ENCODE measurements around the gene LGALS4.
"Not testable (repeated sequence)": the region's sequence is repeated elsewhere in the genome, so short reads cannot be mapped to it uniquely, and the experiment has no call there.

The LGALS4 gene

GRCh38 chr19:38819231-38819920 is 6.6 kb upstream of the LGALS4 start:
- Histone ChIP-seq H3K27me3 (ENCODE audit: control insufficient read depth, insufficient read depth, low read length, poor library complexity, severe bottlenecking) (no peaks in the 10 kb centered on the region), H3K4me3 (ENCODE audit: insufficient read depth, low read depth, low read length) (no peak overlapping the region), H3K36me3 (ENCODE audit: control insufficient read depth, insufficient read depth, low read length) (peaks cover 5% of the 10 kb centered on the region), H3K27ac (ENCODE audit: insufficient read depth, low read depth, low read length, poor library complexity, severe bottlenecking) (no peak overlapping the region), H3K4me1 (ENCODE audit: control insufficient read depth, insufficient read depth, low read length) (no peaks in the 10 kb centered on the region), H3K9me3 (ENCODE audit: control insufficient read depth, low read length) (no peaks in the 10 kb centered on the region)
- WGBS, 2 experiments: 92% methylated on average over 13 of the region's 13 CpGs

- Histone ChIP-seq H3K4me3 (ENCODE audit: insufficient read depth, low read depth, low read length) (no peak overlapping the region), H3K27me3 (ENCODE audit: control insufficient read depth, insufficient read depth, low read length, poor library complexity, severe bottlenecking) (no peaks in the 10 kb centered on the region), H3K36me3 (ENCODE audit: control insufficient read depth, insufficient read depth, low read length) (peaks cover 5% of the 10 kb centered on the region), H3K4me1 (ENCODE audit: control insufficient read depth, insufficient read depth, low read length) (no peaks in the 10 kb centered on the region), H3K27ac (ENCODE audit: insufficient read depth, low read depth, low read length, poor library complexity, severe bottlenecking) (no peak overlapping the region), H3K9me3 (ENCODE audit: control insufficient read depth, low read length) (no peaks in the 10 kb centered on the region)
- 92 to 94% methylated on average over 15 of the region's 15 CpGs for WGBS, 2 experiments
Measured at GRCh38 chr19:38817081-38817480, 4.3 kb upstream of the LGALS4 start.

- 96 to 97% methylated on average over 18 of the region's 18 CpGs for WGBS, 2 experiments
- no peaks in the 10 kb centered on the region for H3K27me3 ChIP-seq (ENCODE audit: control insufficient read depth, insufficient read depth, low read length, poor library complexity, severe bottlenecking)
- H3K27ac ChIP-seq (ENCODE audit: insufficient read depth, low read depth, low read length, poor library complexity, severe bottlenecking): no peak overlapping the region
- no peaks in the 10 kb centered on the region for H3K9me3 ChIP-seq (ENCODE audit: control insufficient read depth, low read length)
- no peaks in the 10 kb centered on the region for H3K4me1 ChIP-seq (ENCODE audit: control insufficient read depth, insufficient read depth, low read length)
- no peak overlapping the region for H3K4me3 ChIP-seq (ENCODE audit: insufficient read depth, low read depth, low read length)
- peaks cover 5% of the 10 kb centered on the region for H3K36me3 ChIP-seq (ENCODE audit: control insufficient read depth, insufficient read depth, low read length)
Measured at GRCh38 chr19:38816131-38816750, 3.5 kb upstream of the LGALS4 start.

GRCh38 chr19:38815059-38816001 is 2.6 kb upstream of the LGALS4 start:
- Histone ChIP-seq H3K27ac (ENCODE audit: insufficient read depth, low read depth, low read length, poor library complexity, severe bottlenecking) (no peak overlapping the region), H3K9me3 (ENCODE audit: control insufficient read depth, low read length) (no peaks in the 10 kb centered on the region), H3K27me3 (ENCODE audit: control insufficient read depth, insufficient read depth, low read length, poor library complexity, severe bottlenecking) (no peaks in the 10 kb centered on the region), H3K36me3 (ENCODE audit: control insufficient read depth, insufficient read depth, low read length) (peaks cover 5% of the 10 kb centered on the region), H3K4me3 (ENCODE audit: insufficient read depth, low read depth, low read length) (no peak overlapping the region), H3K4me1 (ENCODE audit: control insufficient read depth, insufficient read depth, low read length) (no peaks in the 10 kb centered on the region)
- 94 to 96% methylated on average over 34 of the region's 34 CpGs for WGBS, 2 experiments

GRCh38 chr19:38813932-38814331 is 1.2 kb upstream of the LGALS4 start:
- not testable (repeated sequence) for H3K36me3 ChIP-seq (ENCODE audit: control insufficient read depth, insufficient read depth, low read length); H3K27ac ChIP-seq (ENCODE audit: insufficient read depth, low read depth, low read length, poor library complexity, severe bottlenecking); H3K9me3 ChIP-seq (ENCODE audit: control insufficient read depth, low read length); H3K27me3 ChIP-seq (ENCODE audit: control insufficient read depth, insufficient read depth, low read length, poor library complexity, severe bottlenecking); H3K4me1 ChIP-seq (ENCODE audit: control insufficient read depth, insufficient read depth, low read length); H3K4me3 ChIP-seq (ENCODE audit: insufficient read depth, low read depth, low read length)
- WGBS, 2 experiments: 86 to 100% methylated on average over 1 to 2 of the region's 2 CpGs

- H3K27ac ChIP-seq (ENCODE audit: insufficient read depth, low read depth, low read length, poor library complexity, severe bottlenecking): no peak overlapping the region
- H3K27me3 ChIP-seq (ENCODE audit: control insufficient read depth, insufficient read depth, low read length, poor library complexity, severe bottlenecking): no peaks in the 10 kb centered on the region
- WGBS, 2 experiments: 92 to 97% methylated on average over 6 of the region's 6 CpGs
- H3K36me3 ChIP-seq (ENCODE audit: control insufficient read depth, insufficient read depth, low read length): peaks cover 5% of the 10 kb centered on the region
- H3K4me3 ChIP-seq (ENCODE audit: insufficient read depth, low read depth, low read length): no peak overlapping the region
- no peaks in the 10 kb centered on the region for H3K4me1 ChIP-seq (ENCODE audit: control insufficient read depth, insufficient read depth, low read length)
- H3K9me3 ChIP-seq (ENCODE audit: control insufficient read depth, low read length): no peaks in the 10 kb centered on the region
Measured at GRCh38 chr19:38813323-38813722, 578 bp upstream of the LGALS4 start.

- WGBS, 2 experiments: 90 to 93% methylated on average over 18 of the region's 18 CpGs
- no peak overlapping the region for H3K4me3 ChIP-seq (ENCODE audit: insufficient read depth, low read depth, low read length)
- H3K4me1 ChIP-seq (ENCODE audit: control insufficient read depth, insufficient read depth, low read length): no peaks in the 10 kb centered on the region
- no peaks in the 10 kb centered on the region for H3K9me3 ChIP-seq (ENCODE audit: control insufficient read depth, low read length)
- H3K27ac ChIP-seq (ENCODE audit: insufficient read depth, low read depth, low read length, poor library complexity, severe bottlenecking): no peak overlapping the region
- H3K27me3 ChIP-seq (ENCODE audit: control insufficient read depth, insufficient read depth, low read length, poor library complexity, severe bottlenecking): no peaks in the 10 kb centered on the region
- H3K36me3 ChIP-seq (ENCODE audit: control insufficient read depth, insufficient read depth, low read length): peaks cover 3% of the 10 kb centered on the region
Measured at GRCh38 chr19:38812009-38812840, 520 bp downstream of the LGALS4 start.

- no peaks in the 10 kb centered on the region for H3K36me3 ChIP-seq (ENCODE audit: control insufficient read depth, insufficient read depth, low read length)
- WGBS, 2 experiments: 93 to 94% methylated on average over 7 to 8 of the region's 8 CpGs
- no peaks in the 10 kb centered on the region for H3K27me3 ChIP-seq (ENCODE audit: control insufficient read depth, insufficient read depth, low read length, poor library complexity, severe bottlenecking)
- H3K4me1 ChIP-seq (ENCODE audit: control insufficient read depth, insufficient read depth, low read length): no peaks in the 10 kb centered on the region
- H3K4me3 ChIP-seq (ENCODE audit: insufficient read depth, low read depth, low read length): no peak overlapping the region
- H3K27ac ChIP-seq (ENCODE audit: insufficient read depth, low read depth, low read length, poor library complexity, severe bottlenecking): no peak overlapping the region
- no peaks in the 10 kb centered on the region for H3K9me3 ChIP-seq (ENCODE audit: control insufficient read depth, low read length)
Measured at GRCh38 chr19:38809592-38810252, 3.0 kb downstream of the LGALS4 start.

GRCh38 chr19:38808741-38809140 is 4.0 kb downstream of the LGALS4 start:
- H3K27ac ChIP-seq (ENCODE audit: insufficient read depth, low read depth, low read length, poor library complexity, severe bottlenecking): no peak overlapping the region
- no peak overlapping the region for H3K4me3 ChIP-seq (ENCODE audit: insufficient read depth, low read depth, low read length)
- no peaks in the 10 kb centered on the region for H3K9me3 ChIP-seq (ENCODE audit: control insufficient read depth, low read length)
- H3K27me3 ChIP-seq (ENCODE audit: control insufficient read depth, insufficient read depth, low read length, poor library complexity, severe bottlenecking): no peaks in the 10 kb centered on the region
- WGBS, 2 experiments: 92 to 93% methylated on average over 17 of the region's 17 CpGs
- H3K36me3 ChIP-seq (ENCODE audit: control insufficient read depth, insufficient read depth, low read length): no peaks in the 10 kb centered on the region
- H3K4me1 ChIP-seq (ENCODE audit: control insufficient read depth, insufficient read depth, low read length): no peaks in the 10 kb centered on the region
